ENCODE data around the gene NAT9. TPM values are rescaled to one million over a fixed set of nuclear protein-coding genes. Genes with fewer than 3 reads are reported as not detected.

The NAT9 gene
- total RNA-seq, 1 donor from 2014 or later, result 50.1 TPM

GRCh38 chr17:74764751-74765286 lies 11.3 kb downstream of the NAT9 start:
- Mint-ChIP-seq H3K27ac (ENCODE audit: unreplicated experiment) (no peak overlapping the region), H3K36me3 (ENCODE audit: low read depth, unreplicated experiment) (peaks cover 7% of the 10 kb centered on the region), H3K4me1 (ENCODE audit: unreplicated experiment) (peaks cover 3% of the 10 kb centered on the region), H3K9me3 (ENCODE audit: unreplicated experiment) (no peaks in the 10 kb centered on the region), H3K4me3 (ENCODE audit: unreplicated experiment) (no peak overlapping the region), H3K27me3 (ENCODE audit: unreplicated experiment) (peaks cover 13% of the 10 kb centered on the region)
- no peak for DNase-seq (ENCODE audit: low spot score)
- TF ChIP-seq CTCF (IDR thresholded peaks at IDR 0.05; ENCODE audit: unreplicated experiment), result no peak

GRCh38 chr17:74763565-74764387 lies 12.4 kb downstream of the NAT9 start:
- no peak for TF ChIP-seq CTCF (IDR thresholded peaks at IDR 0.05; ENCODE audit: unreplicated experiment)
- no peaks in the 10 kb centered on the region for H3K9me3 Mint-ChIP-seq (ENCODE audit: unreplicated experiment)
- peaks cover 6% of the 10 kb centered on the region for H3K36me3 Mint-ChIP-seq (ENCODE audit: low read depth, unreplicated experiment)
- H3K27me3 Mint-ChIP-seq (ENCODE audit: unreplicated experiment), result peaks cover 11% of the 10 kb centered on the region
- peaks cover 3% of the 10 kb centered on the region for H3K4me1 Mint-ChIP-seq (ENCODE audit: unreplicated experiment)
- H3K4me3 Mint-ChIP-seq (ENCODE audit: unreplicated experiment), result no peak overlapping the region
- no peak for DNase-seq (ENCODE audit: low spot score)
- no peak overlapping the region for H3K27ac Mint-ChIP-seq (ENCODE audit: unreplicated experiment)

DNA sequence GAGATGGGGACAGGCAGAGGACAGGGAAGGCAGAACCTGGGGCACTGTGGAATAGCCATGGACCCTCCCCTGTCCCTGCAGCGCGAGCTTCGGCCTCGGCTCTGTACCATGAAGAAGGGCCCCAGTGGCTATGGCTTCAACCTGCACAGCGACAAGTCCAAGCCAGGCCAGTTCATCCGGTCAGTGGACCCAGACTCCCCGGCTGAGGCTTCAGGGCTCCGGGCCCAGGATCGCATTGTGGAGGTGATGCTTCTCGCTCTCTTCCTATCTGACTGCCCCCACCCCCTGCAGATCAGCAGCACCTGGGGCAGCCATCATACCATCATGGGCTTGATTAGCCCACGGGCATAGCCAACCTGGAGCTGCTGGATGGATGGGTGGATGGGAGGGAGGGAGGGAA lies 14.2 kb downstream of the NAT9 start:
- H3K27ac Mint-ChIP-seq (ENCODE audit: unreplicated experiment), result no peak overlapping the region
- no peak overlapping the region for H3K4me3 Mint-ChIP-seq (ENCODE audit: unreplicated experiment)
- no peaks in the 10 kb centered on the region for H3K36me3 Mint-ChIP-seq (ENCODE audit: low read depth, unreplicated experiment)
- no peak for TF ChIP-seq CTCF (IDR thresholded peaks at IDR 0.05; ENCODE audit: unreplicated experiment)
- peaks cover 9% of the 10 kb centered on the region for H3K4me1 Mint-ChIP-seq (ENCODE audit: unreplicated experiment)
- peaks cover 9% of the 10 kb centered on the region for H3K27me3 Mint-ChIP-seq (ENCODE audit: unreplicated experiment)
- no peak for DNase-seq (ENCODE audit: low spot score)
- H3K9me3 Mint-ChIP-seq (ENCODE audit: unreplicated experiment), result no peaks in the 10 kb centered on the region

GRCh38 chr17:74761419-74761818 lies 14.7 kb downstream of the NAT9 start:
- H3K27me3 Mint-ChIP-seq (ENCODE audit: unreplicated experiment), result peaks cover 7% of the 10 kb centered on the region
- no peaks in the 10 kb centered on the region for H3K9me3 Mint-ChIP-seq (ENCODE audit: unreplicated experiment)
- H3K27ac Mint-ChIP-seq (ENCODE audit: unreplicated experiment), result no peak overlapping the region
- H3K4me1 Mint-ChIP-seq (ENCODE audit: unreplicated experiment), result peaks cover 9% of the 10 kb centered on the region
- no peak overlapping the region for H3K4me3 Mint-ChIP-seq (ENCODE audit: unreplicated experiment)
- DNase-seq (ENCODE audit: low spot score), result no peak
- H3K36me3 Mint-ChIP-seq (ENCODE audit: low read depth, unreplicated experiment), result no peaks in the 10 kb centered on the region
- no peak for TF ChIP-seq CTCF (IDR thresholded peaks at IDR 0.05; ENCODE audit: unreplicated experiment)
